Measurements from ENCODE around the gene NDST1. TPM values are rescaled to one million over a fixed set of nuclear protein-coding genes. Genes with fewer than 3 reads are reported as not detected.

Gene NDST1
- 100 to 1,000 TPM in 1 of 4 donors, 10 to 100 TPM in 3; 58.3 to 146 (median 72.1) TPM for total RNA-seq

GRCh38 chr5:150507474-150508276, at the start of gene NDST1:
TSS of gene NDST1 (plus strand) at chr5:150508131. CDS start at chr5:150521255, 13,124 bp downstream.
- no peaks in the 10 kb centered on the region for H3K9me3 ChIP-seq
- no peak within 1 kb of the TSS for H3K4me3 ChIP-seq
- no peaks in the 10 kb centered on the region for H3K27me3 ChIP-seq
- peaks cover 7 to 100% (median 77%) of the 10 kb centered on the region in 3 donors for H3K4me1 ChIP-seq
- TF ChIP-seq, protein P1, sequence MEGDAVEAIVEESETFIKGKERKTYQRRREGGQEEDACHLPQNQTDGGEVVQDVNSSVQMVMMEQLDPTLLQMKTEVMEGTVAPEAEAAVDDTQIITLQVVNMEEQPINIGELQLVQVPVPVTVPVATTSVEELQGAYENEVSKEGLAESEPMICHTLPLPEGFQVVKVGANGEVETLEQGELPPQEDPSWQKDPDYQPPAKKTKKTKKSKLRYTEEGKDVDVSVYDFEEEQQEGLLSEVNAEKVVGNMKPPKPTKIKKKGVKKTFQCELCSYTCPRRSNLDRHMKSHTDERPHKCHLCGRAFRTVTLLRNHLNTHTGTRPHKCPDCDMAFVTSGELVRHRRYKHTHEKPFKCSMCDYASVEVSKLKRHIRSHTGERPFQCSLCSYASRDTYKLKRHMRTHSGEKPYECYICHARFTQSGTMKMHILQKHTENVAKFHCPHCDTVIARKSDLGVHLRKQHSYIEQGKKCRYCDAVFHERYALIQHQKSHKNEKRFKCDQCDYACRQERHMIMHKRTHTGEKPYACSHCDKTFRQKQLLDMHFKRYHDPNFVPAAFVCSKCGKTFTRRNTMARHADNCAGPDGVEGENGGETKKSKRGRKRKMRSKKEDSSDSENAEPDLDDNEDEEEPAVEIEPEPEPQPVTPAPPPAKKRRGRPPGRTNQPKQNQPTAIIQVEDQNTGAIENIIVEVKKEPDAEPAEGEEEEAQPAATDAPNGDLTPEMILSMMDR (IDR thresholded peaks at IDR 0.05), result no peak
- no peak for TF ChIP-seq POLR2A (IDR thresholded peaks at IDR 0.05)
- TF ChIP-seq EP300 (IDR thresholded peaks at IDR 0.05), result no peak
- TF ChIP-seq POLR2AphosphoS5 (IDR thresholded peaks at IDR 0.05), result no peak
- peak within 1 kb of the TSS in 3 of 4 donors; percentile 50 to 73 (median 56) for H3K27ac ChIP-seq
- 14 to 54% methylated on average over 1 to 3 of the region's 16 CpGs for WGBS, 2 donors (ENCODE audit: low coverage in 1 of 2)
- no peaks in the 10 kb centered on the region for H3K36me3 ChIP-seq
- no peak for ATAC-seq

GRCh38 chr5:150458802-150459557, 49.0 kb upstream of the NDST1 start:
- H3K36me3 ChIP-seq, result no peaks in the 10 kb centered on the region
- peak overlapping the region in 1 of 2 donors; percentile 8 for H3K4me3 ChIP-seq
- no peaks in the 10 kb centered on the region for H3K27me3 ChIP-seq
- peaks cover 0 to 12% (median 2%) of the 10 kb centered on the region in 3 donors for H3K4me1 ChIP-seq
- H3K27ac ChIP-seq, result peak overlapping the region in 1 of 4 donors; percentile 37
- peak; percentile 91 for ATAC-seq
- TF ChIP-seq, protein P1 (IDR thresholded peaks at IDR 0.05), result peak in 3 of 4 experiments; percentile 82 to 95 (median 89)
- TF ChIP-seq EP300 (IDR thresholded peaks at IDR 0.05) (no peak), POLR2AphosphoS5 (IDR thresholded peaks at IDR 0.05) (no peak)
- 22 to 50% methylated on average over 8 to 11 of the region's 36 CpGs for WGBS, 2 donors (ENCODE audit: low coverage in 1 of 2)
- H3K9me3 ChIP-seq, result no peaks in the 10 kb centered on the region

- ATAC-seq, result no peak
- no peaks in the 10 kb centered on the region for H3K36me3 ChIP-seq
- H3K4me1 ChIP-seq, result peaks cover 0 to 27% (median 2%) of the 10 kb centered on the region in 3 donors
- no peaks in the 10 kb centered on the region for H3K27me3 ChIP-seq
- H3K27ac ChIP-seq, result no peak overlapping the region
- no peaks in the 10 kb centered on the region for H3K9me3 ChIP-seq
- TF ChIP-seq POLR2AphosphoS5 (IDR thresholded peaks at IDR 0.05) (no peak), POLR2A (IDR thresholded peaks at IDR 0.05) (no peak), EP300 (IDR thresholded peaks at IDR 0.05) (no peak)
- TF ChIP-seq, protein P1 (IDR thresholded peaks at IDR 0.05), result no peak
- WGBS, 2 donors (ENCODE audit: low coverage in 1 of 2), result 50 to 80% methylated on average over 1 of the region's 2 CpGs
- no peak overlapping the region for H3K4me3 ChIP-seq
These were observed 47.1 kb upstream of the NDST1 start for GRCh38 chr5:150460781-150461180.

GRCh38 chr5:150461231-150461630, 46.7 kb upstream of the NDST1 start:
- H3K27me3 ChIP-seq, result no peaks in the 10 kb centered on the region
- WGBS, 2 donors (ENCODE audit: low coverage in 1 of 2), result no CpG with 5 or more reads among the region's 2 CpGs
- peaks cover 0 to 27% (median 2%) of the 10 kb centered on the region in 3 donors for H3K4me1 ChIP-seq
- no peak overlapping the region for H3K4me3 ChIP-seq
- no peak overlapping the region for H3K27ac ChIP-seq
- no peak for TF ChIP-seq POLR2A (IDR thresholded peaks at IDR 0.05)
- TF ChIP-seq, protein P1 (IDR thresholded peaks at IDR 0.05), result no peak
- TF ChIP-seq EP300 (IDR thresholded peaks at IDR 0.05), result no peak
- no peaks in the 10 kb centered on the region for H3K36me3 ChIP-seq
- ATAC-seq, result no peak
- H3K9me3 ChIP-seq, result no peaks in the 10 kb centered on the region
